Ishikawa (cell line): ENCODE results near the gene DTD1.

Experiments
- EGR1 ChIP-seq: IDR thresholded peaks from 2 replicates; pipeline ENCODE4 v1.6.1; 2012
- EP300 ChIP-seq: IDR thresholded peaks from 2 replicates; pipeline ENCODE4 v1.6.1; 2012; ENCODE audit warnings: borderline replicate concordance
- RAD21 ChIP-seq: IDR thresholded peaks from 2 replicates; pipeline ENCODE4 v1.6.1; 2012; ENCODE audit warnings: low read depth
- TAF1 ChIP-seq: IDR thresholded peaks from 2 replicates; pipeline ENCODE4 v1.6.1; 2012; ENCODE audit warnings: low read depth, mild to moderate bottlenecking
- TCF12 ChIP-seq: IDR thresholded peaks from 2 replicates; pipeline ENCODE4 v1.6.1; 2012; ENCODE audit warnings: low read depth
- ZBTB7A ChIP-seq: IDR thresholded peaks from 2 replicates; pipeline ENCODE4 v1.6.1; 2012; ENCODE audit warnings: low read depth
- TF ChIP-seq, protein P1 (sequence below): IDR thresholded peaks from 2 replicates; pipeline ENCODE4 v1.6.1; 2012; ENCODE audit warnings: low read depth, mild to moderate bottlenecking
- TF ChIP-seq, protein P2 (sequence below): IDR thresholded peaks from 2 replicates; pipeline ENCODE4 v1.6.1; 2012
- TF ChIP-seq, protein P3 (sequence below): IDR thresholded peaks from 2 replicates; pipeline ENCODE4 v1.6.1; 2012

DNA sequence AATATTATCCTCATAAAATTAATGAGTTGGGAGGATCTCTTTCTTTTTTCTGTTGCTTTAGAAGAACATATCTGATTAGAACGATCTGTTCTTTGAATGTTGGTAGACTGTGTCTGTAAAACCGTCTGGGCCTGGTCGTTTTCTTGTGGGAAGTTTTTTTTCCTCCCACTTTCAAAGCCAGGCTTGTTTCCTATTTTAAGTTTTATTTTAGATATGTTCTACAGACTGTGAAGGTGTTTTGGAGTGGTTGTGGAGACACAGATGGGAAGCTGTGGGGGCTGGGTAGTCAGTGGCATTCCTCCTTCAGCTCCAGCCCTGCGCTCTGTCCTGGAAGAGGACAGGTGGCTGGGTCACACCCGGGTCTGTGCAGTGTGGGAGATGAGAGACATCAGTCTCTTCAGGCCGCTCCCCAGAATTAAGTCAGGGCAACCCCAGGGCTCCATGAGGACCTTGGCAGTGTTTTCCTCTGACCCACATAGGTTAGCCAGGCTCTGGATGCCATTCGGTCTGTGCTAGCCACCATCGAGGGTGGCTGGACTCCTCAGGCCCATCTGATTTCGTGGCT, 133.8 kb downstream of the DTD1 start:
- TF ChIP-seq, protein P1, sequence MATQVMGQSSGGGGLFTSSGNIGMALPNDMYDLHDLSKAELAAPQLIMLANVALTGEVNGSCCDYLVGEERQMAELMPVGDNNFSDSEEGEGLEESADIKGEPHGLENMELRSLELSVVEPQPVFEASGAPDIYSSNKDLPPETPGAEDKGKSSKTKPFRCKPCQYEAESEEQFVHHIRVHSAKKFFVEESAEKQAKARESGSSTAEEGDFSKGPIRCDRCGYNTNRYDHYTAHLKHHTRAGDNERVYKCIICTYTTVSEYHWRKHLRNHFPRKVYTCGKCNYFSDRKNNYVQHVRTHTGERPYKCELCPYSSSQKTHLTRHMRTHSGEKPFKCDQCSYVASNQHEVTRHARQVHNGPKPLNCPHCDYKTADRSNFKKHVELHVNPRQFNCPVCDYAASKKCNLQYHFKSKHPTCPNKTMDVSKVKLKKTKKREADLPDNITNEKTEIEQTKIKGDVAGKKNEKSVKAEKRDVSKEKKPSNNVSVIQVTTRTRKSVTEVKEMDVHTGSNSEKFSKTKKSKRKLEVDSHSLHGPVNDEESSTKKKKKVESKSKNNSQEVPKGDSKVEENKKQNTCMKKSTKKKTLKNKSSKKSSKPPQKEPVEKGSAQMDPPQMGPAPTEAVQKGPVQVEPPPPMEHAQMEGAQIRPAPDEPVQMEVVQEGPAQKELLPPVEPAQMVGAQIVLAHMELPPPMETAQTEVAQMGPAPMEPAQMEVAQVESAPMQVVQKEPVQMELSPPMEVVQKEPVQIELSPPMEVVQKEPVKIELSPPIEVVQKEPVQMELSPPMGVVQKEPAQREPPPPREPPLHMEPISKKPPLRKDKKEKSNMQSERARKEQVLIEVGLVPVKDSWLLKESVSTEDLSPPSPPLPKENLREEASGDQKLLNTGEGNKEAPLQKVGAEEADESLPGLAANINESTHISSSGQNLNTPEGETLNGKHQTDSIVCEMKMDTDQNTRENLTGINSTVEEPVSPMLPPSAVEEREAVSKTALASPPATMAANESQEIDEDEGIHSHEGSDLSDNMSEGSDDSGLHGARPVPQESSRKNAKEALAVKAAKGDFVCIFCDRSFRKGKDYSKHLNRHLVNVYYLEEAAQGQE: no peak
- TF ChIP-seq EP300 (no peak), RAD21 (no peak), TCF12 (no peak), ZBTB7A (no peak), TAF1 (no peak), EGR1 (no peak)
- TF ChIP-seq, protein P2, sequence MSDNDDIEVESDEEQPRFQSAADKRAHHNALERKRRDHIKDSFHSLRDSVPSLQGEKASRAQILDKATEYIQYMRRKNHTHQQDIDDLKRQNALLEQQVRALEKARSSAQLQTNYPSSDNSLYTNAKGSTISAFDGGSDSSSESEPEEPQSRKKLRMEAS: no peak
- TF ChIP-seq, protein P3, sequence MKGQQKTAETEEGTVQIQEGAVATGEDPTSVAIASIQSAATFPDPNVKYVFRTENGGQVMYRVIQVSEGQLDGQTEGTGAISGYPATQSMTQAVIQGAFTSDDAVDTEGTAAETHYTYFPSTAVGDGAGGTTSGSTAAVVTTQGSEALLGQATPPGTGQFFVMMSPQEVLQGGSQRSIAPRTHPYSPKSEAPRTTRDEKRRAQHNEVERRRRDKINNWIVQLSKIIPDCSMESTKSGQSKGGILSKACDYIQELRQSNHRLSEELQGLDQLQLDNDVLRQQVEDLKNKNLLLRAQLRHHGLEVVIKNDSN: no peak
